GM19467 (cell line): ENCODE results near the gene TGM5.

Experiments
- ATAC-seq: cut with Tn5 transposase; IDR thresholded peaks from one replicate; pipeline ENCODE4 v1.9.1; 2021; ENCODE audit warnings: mild to moderate bottlenecking, moderate library complexity; ENCODE audit not compliant: unreplicated experiment

Gene TGM5

DNA sequence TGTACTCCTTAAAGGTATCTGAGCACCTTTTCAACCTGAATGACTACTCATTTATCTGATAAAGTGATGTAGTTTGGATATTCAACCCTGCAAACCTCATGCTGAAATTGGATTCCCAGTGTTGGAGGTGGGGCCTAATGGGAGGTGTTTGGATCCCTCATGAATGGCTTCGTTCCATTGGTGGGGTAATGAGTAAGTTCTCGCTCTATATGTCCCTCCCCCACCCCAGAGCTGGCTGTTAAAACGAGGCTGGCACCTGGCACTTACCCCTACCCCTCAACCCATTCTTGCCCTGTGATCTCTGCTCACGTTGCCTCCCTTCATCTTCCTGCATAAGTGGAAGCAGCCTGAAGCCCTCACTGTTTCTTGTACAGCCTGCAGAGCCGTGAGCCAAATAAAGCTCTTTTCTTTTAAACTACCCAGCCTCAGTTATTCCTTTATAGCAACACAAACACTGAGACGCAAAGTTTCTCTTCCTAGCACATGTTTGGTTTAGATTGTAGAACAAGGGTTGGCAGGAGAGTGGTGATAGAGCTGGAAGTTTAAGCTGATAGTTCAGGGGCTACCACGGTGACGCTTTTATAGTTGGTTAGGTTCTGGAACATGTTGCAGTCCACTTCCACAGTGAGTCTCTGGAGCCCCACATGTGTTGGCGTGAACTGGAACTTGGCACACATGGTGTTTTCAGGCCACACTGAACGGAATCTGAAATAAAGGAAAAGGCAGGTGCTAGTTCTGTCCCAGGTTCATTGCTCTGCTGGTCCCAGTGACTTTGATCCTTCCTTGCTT, 69.8 kb downstream of the TGM5 start:
- ATAC-seq: no peak

DNA sequence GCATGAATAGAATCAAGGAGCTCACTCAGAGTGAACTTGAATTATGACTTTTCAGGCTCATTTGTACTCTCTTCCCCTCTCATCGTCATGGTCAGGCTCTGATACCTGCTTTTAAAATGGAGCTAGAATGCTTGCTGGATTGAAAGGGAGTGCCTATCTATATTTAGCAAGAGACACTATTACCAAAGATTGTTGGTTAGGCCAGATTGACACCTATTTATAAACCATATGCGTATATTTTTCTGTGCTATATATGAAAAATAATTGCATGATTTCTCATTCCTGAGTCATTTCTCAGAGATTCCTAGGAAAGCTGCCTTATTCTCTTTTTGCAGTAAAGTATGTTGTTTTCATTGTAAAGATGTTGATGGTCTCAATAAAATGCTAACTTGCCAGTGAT, 71.9 kb downstream of the TGM5 start:
- ATAC-seq: no peak

DNA sequence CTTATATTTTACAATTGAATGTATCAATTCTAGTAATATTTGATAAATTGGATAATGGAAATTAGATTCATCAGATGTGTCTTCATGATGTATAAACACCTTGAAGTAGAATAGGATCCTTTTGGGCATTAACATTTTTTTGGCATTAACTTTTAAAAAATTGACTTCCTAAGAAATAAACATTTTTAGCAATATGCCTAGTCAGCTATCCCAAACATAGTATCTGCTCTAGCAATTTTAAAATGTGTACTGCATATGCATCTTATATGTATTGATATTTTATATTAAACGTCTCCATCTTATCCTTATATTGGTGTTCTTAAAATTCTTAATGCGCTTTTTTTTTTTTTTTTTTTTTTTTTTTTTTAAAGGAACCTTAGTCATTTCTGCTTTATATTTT, 73.0 kb downstream of the TGM5 start:
- ATAC-seq: no peak

DNA sequence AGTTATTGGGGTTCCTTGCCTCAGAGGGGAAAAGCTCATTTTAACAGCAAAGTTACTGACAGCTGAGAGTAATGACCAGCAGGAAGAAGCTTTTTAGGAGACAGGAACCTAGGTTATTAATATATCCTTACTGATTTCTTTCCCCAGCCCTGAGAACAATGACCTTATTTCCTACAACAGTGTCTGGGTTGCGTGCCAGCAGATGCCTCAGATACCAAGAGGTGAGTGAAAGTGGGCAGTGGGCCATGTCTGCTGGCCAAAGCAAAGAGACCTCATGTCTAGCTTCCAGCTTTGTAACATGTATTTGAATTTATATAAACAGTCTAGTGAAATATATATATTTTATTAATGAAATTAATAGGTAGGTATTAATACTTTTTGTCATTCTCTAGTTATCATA, 76.5 kb downstream of the TGM5 start:
- ATAC-seq: no peak

DNA sequence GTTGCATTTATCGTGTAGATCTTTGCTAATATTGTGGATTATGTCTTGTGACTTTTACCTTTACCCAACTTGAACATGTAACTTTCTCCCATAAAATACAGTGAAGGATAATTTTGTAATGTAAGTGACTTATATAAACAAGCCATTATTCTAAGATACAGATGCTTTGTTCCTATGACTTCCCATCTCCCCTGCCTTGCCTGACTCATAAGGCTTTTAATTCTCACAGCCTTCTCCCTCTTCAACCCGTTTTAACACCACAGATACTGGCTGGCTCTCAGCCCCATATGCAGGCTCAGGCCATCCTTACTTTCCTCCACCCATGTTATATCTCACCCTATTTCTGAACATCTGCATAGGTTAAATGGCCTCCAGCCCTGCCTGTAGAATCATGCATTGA, 77.4 kb downstream of the TGM5 start:
- no peak for ATAC-seq

DNA sequence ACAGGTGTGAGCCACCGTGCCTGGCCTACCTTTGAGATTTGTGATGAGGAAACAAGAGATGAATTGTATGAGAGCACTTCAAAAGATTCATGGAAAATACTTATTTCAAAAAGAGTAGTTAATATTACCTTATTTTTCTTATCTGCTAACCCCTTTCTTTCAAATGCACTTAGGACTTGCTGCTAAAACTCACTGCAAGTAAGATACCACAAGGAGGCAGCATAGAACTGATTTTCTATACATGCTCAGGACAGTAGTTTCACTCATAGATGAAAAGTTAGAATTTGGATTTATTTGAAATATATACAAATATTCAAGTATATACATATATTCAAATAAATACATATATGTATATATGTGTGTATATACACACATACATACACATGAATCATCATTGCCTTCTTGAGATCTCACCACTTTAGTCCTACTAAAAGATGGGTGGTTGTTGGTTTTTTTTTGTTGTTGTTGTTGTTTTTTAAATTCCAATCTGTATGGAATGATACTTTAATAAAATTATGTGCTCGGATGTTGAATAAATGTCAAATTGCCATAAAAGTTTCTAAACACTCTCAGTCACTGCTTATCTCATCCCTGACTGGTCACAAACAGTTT, 79.1 kb downstream of the TGM5 start:
- ATAC-seq: no peak

DNA sequence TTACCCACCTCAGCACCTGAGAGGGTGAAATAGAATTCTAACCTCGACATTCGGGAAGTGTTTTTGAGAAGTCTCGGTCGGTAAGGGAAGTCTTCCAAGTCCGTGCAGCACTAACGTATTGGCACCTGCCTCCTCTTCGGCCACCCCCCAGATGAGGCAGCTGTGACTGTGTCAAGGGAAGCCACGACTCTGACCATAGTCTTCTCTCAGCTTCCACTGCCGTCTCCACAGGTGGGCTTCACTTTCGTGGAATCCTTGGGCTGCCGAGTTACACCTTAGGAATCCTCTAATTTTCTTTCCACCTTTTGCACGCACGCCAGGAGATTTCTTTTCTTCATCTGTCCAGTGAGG, 80.8 kb downstream of the TGM5 start:
- peak; percentile 22 for ATAC-seq

DNA sequence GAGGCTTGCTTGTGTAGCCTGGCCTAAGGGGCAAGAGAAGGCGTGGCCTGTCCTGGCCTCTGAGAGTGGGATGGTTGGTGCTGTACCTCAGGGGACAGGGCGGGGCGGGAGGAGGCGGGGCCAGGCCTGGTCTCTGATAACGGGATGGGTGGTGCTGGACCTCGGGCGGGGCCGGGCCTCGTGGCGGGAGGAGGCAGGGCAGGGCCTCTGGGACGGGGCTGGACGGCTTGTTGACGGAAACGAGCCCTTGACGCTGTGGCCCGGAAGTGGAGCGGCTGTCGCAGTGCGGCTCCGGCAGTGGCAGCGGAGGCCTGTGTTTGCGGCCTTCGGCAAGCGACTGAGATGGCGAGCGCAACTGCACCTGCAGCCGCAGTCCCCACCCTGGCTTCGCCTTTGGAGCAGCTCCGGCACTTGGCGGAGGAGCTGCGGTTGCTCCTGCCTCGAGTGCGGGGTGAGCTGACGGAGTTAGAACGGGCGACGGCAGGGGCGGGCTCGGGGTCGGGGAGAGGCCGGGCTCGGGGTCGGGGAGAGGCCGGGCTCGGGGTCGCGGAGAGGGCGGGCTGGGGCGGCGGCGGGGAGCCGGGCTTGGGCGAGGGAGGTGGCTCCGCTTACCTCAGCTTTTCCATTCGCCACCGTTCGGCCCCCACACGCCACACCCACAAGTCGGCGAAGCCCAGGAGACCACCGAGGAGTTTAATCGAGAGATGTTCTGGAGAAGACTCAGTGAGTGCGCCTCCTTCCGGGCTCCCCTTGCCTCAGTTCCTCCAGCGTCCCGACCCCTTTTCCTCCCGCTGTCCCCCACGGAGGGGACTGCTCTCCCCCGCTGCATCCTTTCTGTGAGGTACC, 81.3 kb downstream of the TGM5 start, which contains the start of gene CCNDBP1:
CCNDBP1 (plus strand) TSS at position 247 of the 846 bp plus-strand sequence; CDS start at position 343, 96 bp downstream.
- ATAC-seq: peak; percentile 92

DNA sequence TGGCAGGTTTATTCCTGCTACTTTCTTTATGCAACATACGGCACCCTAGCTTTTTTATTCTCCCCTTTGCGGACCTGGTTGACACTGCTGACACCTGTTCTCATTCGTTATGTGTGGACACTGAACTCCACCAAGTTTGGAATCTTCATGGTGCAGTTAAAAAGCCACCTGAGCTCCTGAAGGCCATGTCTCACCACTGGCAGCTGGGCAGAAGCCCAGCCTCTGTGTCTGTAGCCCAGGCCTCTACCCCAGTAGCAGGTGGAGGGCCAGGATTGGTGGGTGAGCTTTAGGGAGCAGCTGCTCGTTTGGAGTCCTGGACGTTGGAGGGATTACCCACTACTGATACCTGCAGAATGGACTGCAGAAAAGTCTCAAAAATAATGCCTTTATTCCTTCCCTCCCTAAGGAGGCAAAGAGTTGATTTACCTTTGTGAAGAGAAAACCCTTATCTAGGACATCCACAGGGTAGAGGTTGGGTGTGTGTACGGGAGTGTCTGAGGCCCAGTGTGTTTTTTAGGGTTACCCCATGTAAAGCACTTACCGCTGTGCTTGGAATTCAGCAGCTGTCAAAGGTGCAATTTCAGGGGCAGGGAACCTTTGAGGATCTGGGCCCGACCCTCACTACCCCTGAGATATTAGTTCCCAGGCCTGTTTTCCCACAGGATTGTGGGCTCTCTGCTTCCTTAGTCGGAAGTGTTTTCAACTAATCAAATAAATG, 82.2 kb downstream of the TGM5 start:
- no peak for ATAC-seq

DNA sequence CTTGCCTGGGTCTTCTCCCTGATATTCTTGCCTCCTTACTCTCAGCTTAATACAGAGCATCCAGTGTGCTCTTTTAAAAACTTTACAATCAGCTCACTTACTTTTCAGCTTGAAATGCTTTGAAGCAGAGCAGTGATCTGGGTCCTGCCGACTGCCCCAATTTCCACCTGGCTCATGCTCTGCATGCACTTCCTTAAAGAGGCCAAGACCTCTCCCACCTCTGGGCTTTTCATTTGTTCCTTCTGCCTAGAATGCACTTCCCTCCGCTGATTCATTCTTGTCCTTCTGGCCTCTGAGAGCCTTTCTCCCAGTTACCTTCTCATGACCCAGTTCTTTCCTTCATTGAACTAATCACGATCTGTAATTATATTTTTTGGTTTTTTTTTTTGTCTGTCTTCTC, 83.5 kb downstream of the TGM5 start:
- no peak for ATAC-seq
